HL-60 (cell line): ENCODE data around the gene TBCE.

Experiments used
- DNase-seq, 2 experiments: peaks; one replicate each; pipeline ENCODE4 v3.0.0-alpha.2; 2010 to 2020; ENCODE audit warnings: low read depth in 1 of 2, low spot score in 1 of 2
- H3K27ac ChIP-seq: fragments of 250-450 bp; sonication (Bioruptor Pico); replicated peaks from 2 replicates; pipeline ENCODE4 v1.5.1; 2020; ENCODE audit warnings: mild to moderate bottlenecking, moderate library complexity
- H3K27me3 ChIP-seq: fragments of 250-450 bp; sonication (Bioruptor Pico); 2 replicates; pipeline ENCODE4 v1.5.1; 2021; ENCODE audit warnings: mild to moderate bottlenecking, moderate library complexity; ENCODE audit not compliant: insufficient read depth, poor library complexity, severe bottlenecking
- H3K4me3 ChIP-seq: replicated peaks from 2 replicates; pipeline ENCODE4 v1.5.1; 2011; ENCODE audit warnings: mild to moderate bottlenecking, control low read depth, low read length; ENCODE audit not compliant: insufficient read depth
- CTCF ChIP-seq: IDR thresholded peaks from one replicate; pipeline ENCODE4 v1.5.1; 2011; ENCODE audit warnings: low read length, control low read depth, inconsistent platforms; ENCODE audit not compliant: insufficient read depth
- GABPA ChIP-seq: IDR thresholded peaks from 2 replicates; pipeline ENCODE4 v1.6.1; 2012; ENCODE audit warnings: low read depth
- POLR2AphosphoS5 ChIP-seq: IDR thresholded peaks from 2 replicates; pipeline ENCODE4 v1.6.1; 2012; ENCODE audit warnings: low read depth
- REST ChIP-seq: IDR thresholded peaks from 2 replicates; pipeline ENCODE4 v1.6.1; 2012; ENCODE audit warnings: low read depth; ENCODE audit not compliant: insufficient replicate concordance
- SPI1 ChIP-seq: IDR thresholded peaks from 2 replicates; pipeline ENCODE4 v1.6.1; 2012; ENCODE audit warnings: low read depth, mild to moderate bottlenecking, borderline replicate concordance

The TBCE gene

GRCh38 chr1:235423214-235423652, 56.0 kb downstream of the TBCE start:
- Histone ChIP-seq H3K27ac (no peak overlapping the region), H3K27me3 (no peaks in the 10 kb centered on the region), H3K4me3 (no peak overlapping the region)
- no peak for DNase-seq
- TF ChIP-seq POLR2AphosphoS5 (no peak), REST (no peak), GABPA (no peak), CTCF (no peak), SPI1 (no peak)

GRCh38 chr1:235424092-235424491, 56.9 kb downstream of the TBCE start:
- no peak overlapping the region for H3K4me3 ChIP-seq
- DNase-seq = no peak
- H3K27ac ChIP-seq = no peak overlapping the region
- TF ChIP-seq CTCF (no peak), SPI1 (no peak), REST (no peak), GABPA (no peak), POLR2AphosphoS5 (no peak)
- no peaks in the 10 kb centered on the region for H3K27me3 ChIP-seq

GRCh38 chr1:235425357-235425756, 58.1 kb downstream of the TBCE start:
- H3K27me3 ChIP-seq = no peaks in the 10 kb centered on the region
- H3K4me3 ChIP-seq = no peak overlapping the region
- H3K27ac ChIP-seq = no peak overlapping the region
- no peak for DNase-seq
- TF ChIP-seq GABPA (no peak), REST (no peak), SPI1 (no peak), CTCF (no peak), POLR2AphosphoS5 (no peak)
